Cerebellar cortex (tissue), 1 donor: ENCODE measurements around the gene ATAT1.

ENCODE experiments used
- DNase-seq: peaks from one replicate; pipeline ENCODE4 v3.0.0-alpha.2; 2015; ENCODE audit warnings: low spot score

Gene ATAT1

GRCh38 chr6:30626484-30627366 is at the start of gene ATAT1:
ATAT1 (plus strand) TSS chr6:30626874.
- DNase-seq = peak; percentile 86

GRCh38 chr6:30578051-30578450 is 48.6 kb upstream of the ATAT1 start:
- no peak for DNase-seq

- DNase-seq = no peak
These were observed 42.8 kb upstream of the ATAT1 start for GRCh38 chr6:30583921-30584320.

GRCh38 chr6:30589754-30590358 is 36.8 kb upstream of the ATAT1 start:
- no peak for DNase-seq

- DNase-seq = no peak
These were observed 36.2 kb upstream of the ATAT1 start for GRCh38 chr6:30590509-30590908.

- DNase-seq = no peak
These were observed 35.7 kb upstream of the ATAT1 start for GRCh38 chr6:30591008-30591407.

- no peak for DNase-seq
These were observed 34.4 kb upstream of the ATAT1 start for GRCh38 chr6:30592287-30592686.

- peak; percentile 85 for DNase-seq
These were observed 29.1 kb upstream of the ATAT1 start for GRCh38 chr6:30597315-30598144.

- DNase-seq = no peak
These were observed 27.6 kb upstream of the ATAT1 start for GRCh38 chr6:30598912-30599624.

GRCh38 chr6:30599625-30600324 is 26.9 kb upstream of the ATAT1 start:
- no peak for DNase-seq

- peak; percentile 34 for DNase-seq
These were observed 26.2 kb upstream of the ATAT1 start for GRCh38 chr6:30600451-30600961.

- no peak for DNase-seq
These were observed 25.2 kb upstream of the ATAT1 start for GRCh38 chr6:30601436-30601814.

GRCh38 chr6:30601815-30602641 is 24.6 kb upstream of the ATAT1 start:
- DNase-seq = no peak

GRCh38 chr6:30603961-30604360 is 22.7 kb upstream of the ATAT1 start:
- DNase-seq = no peak

- DNase-seq = no peak
These were observed 16.6 kb upstream of the ATAT1 start for GRCh38 chr6:30610065-30610464.

GRCh38 chr6:30611150-30611855 is 15.4 kb upstream of the ATAT1 start:
- DNase-seq = no peak

GRCh38 chr6:30611856-30612194 is 14.8 kb upstream of the ATAT1 start:
- no peak for DNase-seq

- peak; percentile 49 for DNase-seq
These were observed 14.5 kb upstream of the ATAT1 start for GRCh38 chr6:30612213-30612612.

GRCh38 chr6:30612687-30613248 is 13.9 kb upstream of the ATAT1 start:
- peak; percentile 33 for DNase-seq
